Transverse colon (tissue), 3 donors: ENCODE measurements around the gene ACAP2.

Experiments used
- EP300 ChIP-seq: sonication (generic); formaldehyde crosslinking; IDR thresholded peaks from one replicate; pipeline ENCODE4 v1.6.1; 2017; ENCODE audit warnings: antibody characterized with exemption, low read depth
- POLR2A ChIP-seq: fragments of 450-650 bp; IDR thresholded peaks from one replicate; pipeline ENCODE4 v1.6.1; 2016; ENCODE audit warnings: antibody characterized with exemption, mild to moderate bottlenecking, moderate library complexity
- TF ChIP-seq, protein P1 (sequence below), 5 experiments: fragments of 200-600 bp in 3 of 5; fragments of 450-650 bp in 2 of 5; sonication (generic) in 3 of 5; IDR thresholded peaks; 1 replicate in 2 of 5; 2 replicates in 3 of 5; pipeline ENCODE4 v1.5.1; 2016 to 2017; ENCODE audit warnings: antibody characterized with exemption in 5 of 5, inconsistent platforms in 3 of 5, mild to moderate bottlenecking in 2 of 5, moderate library complexity in 1 of 5

DNA sequence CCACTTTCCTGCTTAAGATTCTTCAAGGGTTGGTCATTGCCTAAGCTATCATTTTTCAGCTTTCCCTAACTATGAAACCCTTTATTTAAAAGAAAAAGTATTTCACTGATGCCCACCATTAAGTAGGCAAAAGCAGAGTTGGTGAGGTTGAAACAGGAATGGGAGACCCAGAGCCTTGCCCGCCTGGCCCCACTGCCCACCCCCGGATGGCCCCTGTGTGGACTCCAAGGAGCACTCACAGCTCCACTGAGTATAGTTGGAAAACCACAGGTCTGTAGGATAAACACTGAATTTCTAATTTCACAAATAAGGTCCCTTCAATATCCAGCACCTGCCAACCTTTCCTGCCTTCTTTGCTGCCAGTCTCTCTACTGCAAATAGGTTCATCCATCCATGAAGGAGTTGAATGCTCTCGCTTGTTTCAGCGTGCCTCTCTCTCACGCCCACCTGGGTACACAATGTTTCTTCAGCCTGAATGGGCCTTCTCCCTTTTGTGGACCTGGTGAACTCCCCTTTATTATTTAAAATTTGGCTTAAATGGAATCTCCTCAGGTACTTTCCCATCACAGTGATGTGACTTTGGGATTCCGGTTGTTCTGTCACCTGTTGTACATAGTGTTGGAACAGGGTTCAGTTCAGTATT lies 8.7 kb upstream of the ACAP2 start:
- no peak for TF ChIP-seq POLR2A
- TF ChIP-seq, protein P1, sequence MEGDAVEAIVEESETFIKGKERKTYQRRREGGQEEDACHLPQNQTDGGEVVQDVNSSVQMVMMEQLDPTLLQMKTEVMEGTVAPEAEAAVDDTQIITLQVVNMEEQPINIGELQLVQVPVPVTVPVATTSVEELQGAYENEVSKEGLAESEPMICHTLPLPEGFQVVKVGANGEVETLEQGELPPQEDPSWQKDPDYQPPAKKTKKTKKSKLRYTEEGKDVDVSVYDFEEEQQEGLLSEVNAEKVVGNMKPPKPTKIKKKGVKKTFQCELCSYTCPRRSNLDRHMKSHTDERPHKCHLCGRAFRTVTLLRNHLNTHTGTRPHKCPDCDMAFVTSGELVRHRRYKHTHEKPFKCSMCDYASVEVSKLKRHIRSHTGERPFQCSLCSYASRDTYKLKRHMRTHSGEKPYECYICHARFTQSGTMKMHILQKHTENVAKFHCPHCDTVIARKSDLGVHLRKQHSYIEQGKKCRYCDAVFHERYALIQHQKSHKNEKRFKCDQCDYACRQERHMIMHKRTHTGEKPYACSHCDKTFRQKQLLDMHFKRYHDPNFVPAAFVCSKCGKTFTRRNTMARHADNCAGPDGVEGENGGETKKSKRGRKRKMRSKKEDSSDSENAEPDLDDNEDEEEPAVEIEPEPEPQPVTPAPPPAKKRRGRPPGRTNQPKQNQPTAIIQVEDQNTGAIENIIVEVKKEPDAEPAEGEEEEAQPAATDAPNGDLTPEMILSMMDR (IDR thresholded peaks at IDR 0.05), result no peak
- no peak for TF ChIP-seq EP300
